ENCODE measurements around the gene TMEM97.
A peak's percentile ranks its signal among the peaks of the same experiment; 100 is the strongest.
"Not testable (repeated sequence)": the region's sequence is repeated elsewhere in the genome, so short reads cannot be mapped to it uniquely, and the experiment has no call there.

Gene TMEM97

GRCh38 chr17:28338769-28339212 is 19.8 kb downstream of the TMEM97 start:
- not testable (repeated sequence) for DNase-seq

GRCh38 chr17:28339431-28339830 is 20.4 kb downstream of the TMEM97 start:
- DNase-seq: no peak

- DNase-seq: no peak
These were observed 21.4 kb downstream of the TMEM97 start for GRCh38 chr17:28340374-28340773.

- no peak for DNase-seq
These were observed 22.5 kb downstream of the TMEM97 start for GRCh38 chr17:28341516-28341915.

GRCh38 chr17:28342313-28342712 is 23.3 kb downstream of the TMEM97 start:
- no peak for DNase-seq

- no peak for DNase-seq
These were observed 24.5 kb downstream of the TMEM97 start for GRCh38 chr17:28343491-28343932.

GRCh38 chr17:28344011-28344410 is 25.0 kb downstream of the TMEM97 start:
- DNase-seq: no peak

- DNase-seq: no peak
These were observed 25.5 kb downstream of the TMEM97 start for GRCh38 chr17:28344435-28344901.

- peak in 1 of 2 experiments; percentile 18 for DNase-seq
These were observed 26.6 kb downstream of the TMEM97 start for GRCh38 chr17:28345419-28346198.

GRCh38 chr17:28346199-28346580 is 27.2 kb downstream of the TMEM97 start:
- no peak for DNase-seq

- DNase-seq: peak in 1 of 2 experiments; percentile 63
These were observed 27.8 kb downstream of the TMEM97 start for GRCh38 chr17:28346746-28347246.

GRCh38 chr17:28347261-28347891 is 28.4 kb downstream of the TMEM97 start:
- peak; percentile 82 to 90 for DNase-seq

- DNase-seq: no peak
These were observed 30.0 kb downstream of the TMEM97 start for GRCh38 chr17:28348979-28349378.

- no peak for DNase-seq
These were observed 31.3 kb downstream of the TMEM97 start for GRCh38 chr17:28350271-28350670.

- DNase-seq: peak; percentile 82 to 93
These were observed 38.3 kb downstream of the TMEM97 start, which contains the start of gene POLDIP2 for GRCh38 chr17:28357061-28357900. Gene POLDIP2, minus strand, starts transcription at chr17:28357527. Its CDS starts 79 bp downstream, at chr17:28357448.

- no peak for DNase-seq
These were observed 38.8 kb downstream of the TMEM97 start for GRCh38 chr17:28357901-28358197.

GRCh38 chr17:28363186-28363585 is 44.2 kb downstream of the TMEM97 start:
- no peak for DNase-seq

- no peak for DNase-seq
These were observed 45.0 kb downstream of the TMEM97 start for GRCh38 chr17:28363776-28364650.

GRCh38 chr17:28364665-28365363 is 45.8 kb downstream of the TMEM97 start, which contains the start of gene SEBOX:
Gene SEBOX, minus strand, starts transcription at chr17:28365199. Its CDS starts 48 bp downstream, at chr17:28365151.
- DNase-seq: no peak

GRCh38 chr17:28365487-28365886 is 46.5 kb downstream of the TMEM97 start:
- DNase-seq: no peak

GRCh38 chr17:28366605-28367004 is 47.6 kb downstream of the TMEM97 start:
- DNase-seq: no peak
